Peyer's patch (tissue), 4 donors: ENCODE results near the gene CCDC3. TPM values are rescaled to one million over a fixed set of nuclear protein-coding genes. Genes with fewer than 3 reads are reported as not detected.

ENCODE experiments used
- DNase-seq, 3 donors: peaks; one replicate each; pipeline ENCODE4 v3.0.0-alpha.2; 2017 to 2019
- H3K27ac ChIP-seq, 4 donors: fragments of 200-600 bp; sonication (generic); one replicate each; pipeline ENCODE4 v1.5.1; 2016 to 2019
- H3K27me3 ChIP-seq, 2 donors: fragments of 200-600 bp; sonication (generic); one replicate each; pipeline ENCODE4 v1.5.1; 2019
- H3K36me3 ChIP-seq, 3 donors: fragments of 200-600 bp; sonication (generic); one replicate each; pipeline ENCODE4 v1.5.1; 2016 to 2019
- H3K4me1 ChIP-seq, 4 donors: fragments of 200-600 bp; sonication (generic); one replicate each; pipeline ENCODE4 v1.5.1; 2016 to 2019
- H3K4me3 ChIP-seq, 4 donors: fragments of 200-600 bp; sonication (generic); 1 replicate in 3 of 4; 2 replicates in 1 of 4; pipeline ENCODE4 v1.5.1; 2016 to 2019; ENCODE audit warnings: mild to moderate bottlenecking in 1 of 4
- H3K9me3 ChIP-seq, 4 donors: fragments of 200-600 bp; sonication (generic); one replicate each; pipeline ENCODE4 v1.5.1; 2016 to 2019; ENCODE audit warnings: mild to moderate bottlenecking in 1 of 4
- POLR2A ChIP-seq, 2 donors: fragments of 450-650 bp; IDR thresholded peaks; one replicate each; pipeline ENCODE4 v1.5.1; 2017; ENCODE audit warnings: antibody characterized with exemption in 2 of 2, mild to moderate bottlenecking in 2 of 2, moderate library complexity in 2 of 2
- total RNA-seq, 4 donors: library from RNA; depleted of rRNA; stranded (reverse); fragments of >200 nt; gene quantifications; one replicate each; pipeline ENCODE4 v1.1.0, GENCODE V29; 2016
- TF ChIP-seq, protein P1 (sequence below), 6 experiments: fragments of 450-650 bp in 4 of 6; fragments of 200-600 bp in 2 of 6; sonication (generic) in 1 of 6; IDR thresholded peaks; one replicate each; pipeline ENCODE4 v1.5.1; 2017 to 2019; ENCODE audit warnings: antibody characterized with exemption in 6 of 6, mild to moderate bottlenecking in 3 of 6, moderate library complexity in 1 of 6

The CCDC3 gene
- total RNA-seq, 4 donors from 2014 or later = 1.1 to 3.9 (median 2.7) TPM

DNA sequence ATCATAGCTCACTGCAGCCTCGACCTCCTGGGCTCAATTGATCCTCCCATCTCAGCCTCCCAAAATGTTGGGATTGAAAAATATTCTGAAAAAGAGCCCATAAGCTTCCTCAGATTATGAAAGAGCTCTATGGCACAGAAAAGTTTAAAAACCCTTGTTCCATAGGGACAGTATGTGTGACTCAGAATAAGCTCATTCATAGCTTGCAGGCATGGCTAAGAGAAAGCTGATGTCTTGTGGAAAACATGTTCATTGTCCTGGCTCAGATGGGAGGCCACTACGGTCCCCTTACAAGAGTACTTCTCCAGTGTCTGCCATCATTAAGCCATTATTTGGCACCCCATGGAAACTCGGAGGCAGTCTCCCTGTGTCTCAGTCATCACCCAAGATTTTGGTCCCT, 64.0 kb downstream of the CCDC3 start:
- Histone ChIP-seq H3K4me1 (no peaks in the 10 kb centered on the region), H3K9me3 (no peaks in the 10 kb centered on the region), H3K27me3 (no peaks in the 10 kb centered on the region), H3K36me3 (no peaks in the 10 kb centered on the region), H3K27ac (no peak overlapping the region), H3K4me3 (no peak overlapping the region)
- no peak for TF ChIP-seq POLR2A (IDR thresholded peaks at IDR 0.05)
- TF ChIP-seq, protein P1, sequence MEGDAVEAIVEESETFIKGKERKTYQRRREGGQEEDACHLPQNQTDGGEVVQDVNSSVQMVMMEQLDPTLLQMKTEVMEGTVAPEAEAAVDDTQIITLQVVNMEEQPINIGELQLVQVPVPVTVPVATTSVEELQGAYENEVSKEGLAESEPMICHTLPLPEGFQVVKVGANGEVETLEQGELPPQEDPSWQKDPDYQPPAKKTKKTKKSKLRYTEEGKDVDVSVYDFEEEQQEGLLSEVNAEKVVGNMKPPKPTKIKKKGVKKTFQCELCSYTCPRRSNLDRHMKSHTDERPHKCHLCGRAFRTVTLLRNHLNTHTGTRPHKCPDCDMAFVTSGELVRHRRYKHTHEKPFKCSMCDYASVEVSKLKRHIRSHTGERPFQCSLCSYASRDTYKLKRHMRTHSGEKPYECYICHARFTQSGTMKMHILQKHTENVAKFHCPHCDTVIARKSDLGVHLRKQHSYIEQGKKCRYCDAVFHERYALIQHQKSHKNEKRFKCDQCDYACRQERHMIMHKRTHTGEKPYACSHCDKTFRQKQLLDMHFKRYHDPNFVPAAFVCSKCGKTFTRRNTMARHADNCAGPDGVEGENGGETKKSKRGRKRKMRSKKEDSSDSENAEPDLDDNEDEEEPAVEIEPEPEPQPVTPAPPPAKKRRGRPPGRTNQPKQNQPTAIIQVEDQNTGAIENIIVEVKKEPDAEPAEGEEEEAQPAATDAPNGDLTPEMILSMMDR (IDR thresholded peaks at IDR 0.05) = no peak
- DNase-seq = no peak

DNA sequence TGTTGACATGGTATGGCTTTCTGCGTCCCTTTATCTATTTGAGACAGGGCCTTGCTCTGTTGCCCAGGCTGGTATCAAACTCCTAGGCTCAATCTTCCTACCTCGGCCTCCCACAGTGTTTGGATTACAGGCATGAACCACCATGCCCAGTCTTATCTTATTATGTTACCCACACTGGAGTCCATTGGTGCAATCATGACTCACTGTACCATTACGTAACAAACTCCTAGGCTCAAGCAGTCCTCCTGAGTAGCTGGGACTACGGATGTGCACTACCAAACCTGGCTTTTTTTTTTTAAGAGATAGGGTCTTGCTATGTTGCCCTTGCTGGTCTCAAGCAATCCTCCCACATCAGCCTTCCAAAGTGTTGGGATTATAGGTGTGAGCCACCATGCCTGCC, 66.7 kb downstream of the CCDC3 start:
- Histone ChIP-seq H3K4me3 (no peak overlapping the region), H3K9me3 (no peaks in the 10 kb centered on the region), H3K27ac (no peak overlapping the region), H3K36me3 (no peaks in the 10 kb centered on the region), H3K27me3 (no peaks in the 10 kb centered on the region), H3K4me1 (no peaks in the 10 kb centered on the region)
- TF ChIP-seq, protein P1 (IDR thresholded peaks at IDR 0.05) = no peak
- TF ChIP-seq POLR2A (IDR thresholded peaks at IDR 0.05) = no peak
- DNase-seq = no peak

DNA sequence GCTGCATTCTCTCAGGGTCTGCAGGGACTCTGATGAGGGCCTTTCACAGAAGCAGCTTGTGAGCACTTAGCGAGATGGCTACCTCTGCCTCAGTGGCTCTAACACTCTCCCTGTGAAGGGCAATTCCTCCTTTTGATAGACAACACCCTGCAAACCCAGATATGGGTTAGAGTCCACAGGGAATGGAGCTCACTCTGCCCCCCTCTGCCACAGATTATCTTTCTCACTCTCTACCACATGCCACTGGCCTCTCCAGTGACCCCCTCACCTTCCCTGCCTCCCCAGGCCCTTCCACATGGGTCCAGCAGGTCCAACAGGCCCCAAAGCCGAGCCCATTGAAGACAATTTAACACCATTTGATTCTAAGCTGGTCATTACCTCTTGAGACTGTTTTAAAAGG, 72.1 kb downstream of the CCDC3 start:
- Histone ChIP-seq H3K4me3 (no peak overlapping the region), H3K27ac (no peak overlapping the region), H3K36me3 (no peaks in the 10 kb centered on the region), H3K4me1 (no peaks in the 10 kb centered on the region), H3K27me3 (no peaks in the 10 kb centered on the region), H3K9me3 (no peaks in the 10 kb centered on the region)
- no peak for TF ChIP-seq POLR2A (IDR thresholded peaks at IDR 0.05)
- TF ChIP-seq, protein P1 (IDR thresholded peaks at IDR 0.05) = no peak
- DNase-seq = no peak

DNA sequence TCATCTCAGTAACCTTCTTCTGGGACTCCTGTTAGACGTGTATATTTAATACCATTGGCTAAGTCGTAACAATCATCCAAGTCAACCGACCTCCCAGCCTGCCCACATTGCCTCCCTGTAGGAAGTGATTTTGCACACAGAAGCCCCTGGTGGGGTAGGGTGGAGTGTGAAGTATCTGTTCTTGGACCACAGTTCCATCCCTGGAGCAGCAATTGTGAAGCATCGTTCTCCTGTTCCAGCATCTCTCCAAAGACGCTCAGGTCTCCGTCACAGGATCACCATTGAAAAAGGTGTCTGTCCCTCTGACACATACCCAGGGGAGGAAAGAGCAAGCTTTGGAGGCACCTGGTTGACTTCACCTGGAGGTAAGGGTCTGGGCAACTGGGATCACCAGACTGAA, 72.9 kb downstream of the CCDC3 start:
- Histone ChIP-seq H3K4me1 (no peaks in the 10 kb centered on the region), H3K4me3 (no peak overlapping the region), H3K36me3 (no peaks in the 10 kb centered on the region), H3K9me3 (no peaks in the 10 kb centered on the region), H3K27ac (no peak overlapping the region), H3K27me3 (no peaks in the 10 kb centered on the region)
- no peak for DNase-seq
- TF ChIP-seq POLR2A (IDR thresholded peaks at IDR 0.05) = no peak
- TF ChIP-seq, protein P1 (IDR thresholded peaks at IDR 0.05) = no peak

DNA sequence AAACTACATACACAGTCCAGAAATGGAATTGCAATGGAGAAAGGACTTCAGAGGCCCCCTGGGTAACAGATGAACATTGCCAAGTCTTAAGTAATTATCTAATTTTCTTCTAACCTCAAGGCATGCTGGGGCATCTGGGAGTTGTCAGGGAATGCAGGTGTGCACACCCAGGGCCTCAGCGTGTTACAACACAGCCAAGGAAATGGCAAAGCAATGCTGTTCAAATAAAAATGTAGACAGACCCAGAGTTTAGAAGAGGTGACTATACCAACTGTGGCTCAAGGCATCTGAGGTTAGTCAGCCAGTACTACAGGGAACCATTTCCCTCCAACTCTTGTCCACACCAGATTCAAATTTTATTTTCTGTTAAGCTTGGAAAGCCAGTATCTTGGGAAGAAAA, 73.6 kb downstream of the CCDC3 start:
- H3K36me3 ChIP-seq = no peaks in the 10 kb centered on the region
- no peak for DNase-seq
- H3K4me3 ChIP-seq = no peak overlapping the region
- TF ChIP-seq, protein P1 (IDR thresholded peaks at IDR 0.05) = no peak
- TF ChIP-seq POLR2A (IDR thresholded peaks at IDR 0.05) = no peak
- no peak overlapping the region for H3K27ac ChIP-seq
- no peaks in the 10 kb centered on the region for H3K9me3 ChIP-seq
- no peaks in the 10 kb centered on the region for H3K4me1 ChIP-seq
- H3K27me3 ChIP-seq = no peaks in the 10 kb centered on the region

DNA sequence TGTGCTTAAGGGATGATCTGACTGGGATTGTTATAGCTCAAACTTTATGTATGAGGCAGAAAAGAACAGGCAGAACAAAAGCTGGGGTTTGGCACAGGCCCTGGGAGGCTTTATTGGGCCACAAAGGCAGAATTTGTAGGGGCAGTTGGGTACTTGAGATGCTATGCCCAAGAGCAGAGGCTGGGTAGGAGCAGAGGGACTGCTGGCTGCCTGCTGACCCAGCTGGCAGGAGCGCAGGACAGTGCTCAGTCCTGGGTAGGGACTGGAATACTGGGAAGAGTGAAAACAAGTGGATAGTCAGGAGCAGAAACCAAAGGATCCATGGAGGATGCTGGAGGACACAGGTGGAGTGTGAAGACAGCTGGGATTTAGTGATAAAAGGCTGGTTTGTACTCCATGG, 75.7 kb downstream of the CCDC3 start:
- Histone ChIP-seq H3K9me3 (no peaks in the 10 kb centered on the region), H3K27me3 (no peaks in the 10 kb centered on the region), H3K36me3 (no peaks in the 10 kb centered on the region), H3K27ac (no peak overlapping the region), H3K4me3 (no peak overlapping the region), H3K4me1 (no peaks in the 10 kb centered on the region)
- TF ChIP-seq, protein P1 (IDR thresholded peaks at IDR 0.05) = no peak
- TF ChIP-seq POLR2A (IDR thresholded peaks at IDR 0.05) = no peak
- no peak for DNase-seq
